Activated gamma-delta T cell treated with anti-CD3 and anti-CD28 coated beads, Interleukin-2, amount 50 U/mL, for 16 hours (primary cell): Measurements from ENCODE around the gene ME3.
"Not testable (repeated sequence)": the region's sequence is repeated elsewhere in the genome, so short reads cannot be mapped to it uniquely, and the experiment has no call there.

Source experiments
- DNase-seq: peaks from one replicate; pipeline ENCODE4 v3.0.0-alpha.2; 2020; ENCODE audit warnings: low read depth

The ME3 gene

GRCh38 chr11:86423488-86423887, 248.9 kb downstream of the ME3 start:
- not testable (repeated sequence) for DNase-seq

- DNase-seq, result no peak
Measured at GRCh38 chr11:86422371-86422770, 250.0 kb downstream of the ME3 start.

DNA sequence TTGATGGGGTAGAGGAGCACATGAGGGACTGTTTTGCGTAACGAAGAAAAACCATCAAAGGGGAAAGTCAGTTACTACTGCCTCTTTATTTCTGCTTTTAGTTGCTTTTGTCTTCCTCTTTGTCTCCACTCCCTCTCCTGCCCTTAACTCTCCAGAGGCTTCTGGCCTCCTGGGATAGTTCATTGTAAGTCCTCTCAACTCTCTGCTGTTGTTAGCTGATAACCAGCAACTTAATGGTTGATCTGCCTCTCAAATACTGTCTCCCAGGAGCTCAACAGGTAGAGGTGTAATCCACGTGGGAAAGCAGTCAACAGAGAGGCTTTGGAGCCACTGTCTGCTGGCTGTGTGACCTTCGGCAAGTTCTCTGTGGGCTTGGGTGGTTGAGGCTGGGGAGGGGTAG, 250.5 kb downstream of the ME3 start:
- no peak for DNase-seq

GRCh38 chr11:86418917-86419316, 253.5 kb downstream of the ME3 start:
- no peak for DNase-seq

DNA sequence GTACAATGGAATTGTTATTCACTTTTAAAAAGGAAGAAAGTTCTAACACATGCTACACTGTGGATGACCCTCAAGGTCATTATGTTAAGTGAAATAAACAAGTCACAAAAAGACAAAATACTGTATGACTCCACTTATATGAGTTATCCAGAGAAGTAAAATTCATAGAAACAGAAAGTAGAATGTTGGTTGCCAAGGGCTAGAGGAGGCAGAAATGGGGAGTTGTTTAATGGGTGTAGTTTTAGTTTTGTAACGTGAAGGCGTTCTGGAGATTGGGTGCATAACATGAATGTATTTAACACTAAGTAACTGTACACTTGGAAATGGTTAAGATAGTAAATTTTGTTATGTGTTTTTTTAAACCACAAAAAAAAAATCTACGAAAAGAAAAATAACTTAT, 253.9 kb downstream of the ME3 start:
- no peak for DNase-seq

DNA sequence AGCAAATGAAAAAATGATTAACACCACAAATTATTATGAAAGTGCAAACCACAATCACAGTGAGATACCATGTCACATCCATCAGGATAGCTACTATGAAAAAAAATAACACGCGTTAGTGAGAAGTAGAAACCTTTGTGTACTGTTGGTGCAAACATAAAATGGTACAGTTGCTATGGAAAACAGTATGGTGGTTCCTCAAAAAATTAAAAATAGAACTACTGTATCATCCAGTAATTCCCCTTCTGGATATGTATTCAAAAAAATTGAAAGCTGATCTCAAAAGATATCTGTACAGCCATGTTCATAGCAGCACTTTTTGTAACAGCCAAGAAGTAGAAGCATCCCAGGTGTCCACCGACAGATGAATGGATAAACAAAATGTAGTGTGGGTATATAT, 254.3 kb downstream of the ME3 start:
- DNase-seq, result no peak

DNA sequence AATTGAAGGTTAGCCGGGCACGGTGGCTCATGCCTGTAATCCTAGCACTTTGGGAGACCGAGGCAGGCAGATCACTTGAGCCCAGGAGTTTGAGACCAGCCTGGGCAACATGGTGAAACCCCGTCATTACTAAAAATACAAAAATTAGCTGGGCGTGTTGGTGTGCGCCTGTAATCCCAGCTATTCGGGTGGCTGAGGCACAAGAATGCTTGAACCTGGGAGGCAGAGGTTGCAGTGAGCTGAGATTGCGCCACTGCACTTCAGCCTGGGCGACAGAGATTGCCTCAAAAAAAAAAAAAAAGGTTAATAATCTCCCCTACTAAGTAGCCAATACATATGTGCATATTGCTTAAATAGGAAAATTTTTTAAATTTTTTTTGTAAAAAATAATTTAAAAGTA, 255.5 kb downstream of the ME3 start:
- not testable (repeated sequence) for DNase-seq

- DNase-seq, result no peak
Measured at GRCh38 chr11:86416494-86416893, 255.9 kb downstream of the ME3 start.

DNA sequence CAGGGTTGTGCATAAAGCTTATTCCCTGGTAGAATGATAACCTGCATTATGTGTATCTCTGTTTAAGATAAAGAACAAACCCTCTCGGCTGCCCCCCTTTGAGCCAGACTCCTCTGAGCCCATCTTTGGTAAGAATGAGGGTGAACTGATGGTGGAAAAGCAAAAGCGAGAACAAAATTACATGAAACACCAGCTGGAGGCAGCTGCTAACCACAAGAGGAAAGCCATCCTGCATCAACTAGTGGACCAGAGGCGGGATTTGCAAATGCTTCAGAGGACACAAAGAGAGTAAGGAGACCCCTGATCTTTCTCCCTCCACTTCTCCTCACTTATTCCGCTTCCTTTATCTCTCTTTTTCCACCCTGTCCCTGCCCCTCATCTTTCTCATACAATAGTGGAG, 257.4 kb downstream of the ME3 start:
- DNase-seq, result no peak

DNA sequence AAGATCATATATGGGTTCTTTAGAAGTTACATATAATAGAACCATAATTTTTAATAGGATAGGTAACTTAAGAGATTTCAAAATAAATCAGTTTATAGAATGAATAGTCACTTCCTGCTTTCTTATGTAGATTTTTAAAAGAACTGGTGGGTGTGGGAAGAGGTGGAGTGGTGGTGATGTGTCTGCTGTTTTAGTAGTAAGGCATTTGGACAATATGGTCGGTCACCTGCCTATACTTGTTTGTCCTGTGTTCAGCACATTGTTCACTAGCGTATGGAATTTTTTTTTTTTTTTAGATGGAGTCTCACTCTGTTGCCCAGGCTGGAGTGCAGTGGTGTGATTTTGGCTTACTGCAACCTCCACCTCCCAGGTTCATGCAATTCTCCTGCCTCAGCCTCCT, 258.4 kb downstream of the ME3 start:
- no peak for DNase-seq

DNA sequence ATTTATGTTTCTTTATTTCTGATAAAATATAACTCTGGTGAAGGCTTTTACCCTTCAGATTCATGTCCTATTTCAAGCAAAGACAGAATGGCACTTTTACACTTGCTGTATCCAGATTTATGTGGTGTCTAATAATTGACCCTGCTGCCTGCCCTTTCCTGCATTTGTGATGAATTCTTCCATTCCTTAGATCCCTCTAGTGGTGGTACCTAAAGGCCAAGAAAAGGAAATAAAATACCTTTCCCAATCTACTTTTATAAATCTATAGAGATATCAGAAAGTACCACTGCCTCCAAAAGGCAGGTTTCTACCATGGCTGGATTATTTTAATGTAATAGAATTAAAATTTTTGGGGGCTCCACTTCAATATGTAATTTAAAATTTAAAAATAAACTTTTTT, 263.6 kb downstream of the ME3 start:
- DNase-seq, result no peak

DNA sequence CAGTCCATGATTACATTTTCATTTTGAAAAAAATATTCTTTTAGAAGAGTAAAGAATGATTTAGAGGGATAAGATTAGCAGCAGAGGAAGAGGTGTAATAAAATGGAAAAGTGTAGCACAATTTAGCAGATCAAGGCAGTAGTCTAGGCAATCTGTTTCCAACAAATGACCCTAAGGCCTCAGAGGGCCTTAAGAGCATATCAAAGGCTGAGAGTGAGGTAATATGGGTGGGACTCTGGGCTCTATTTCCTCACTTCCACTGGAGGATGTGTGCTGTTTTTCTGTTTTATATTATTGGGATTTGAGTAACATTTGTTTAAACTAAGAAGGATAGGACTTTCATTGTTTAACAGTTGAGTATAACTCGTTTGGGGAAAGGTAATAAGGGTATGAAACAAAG, 269.0 kb downstream of the ME3 start:
- DNase-seq, result no peak

DNA sequence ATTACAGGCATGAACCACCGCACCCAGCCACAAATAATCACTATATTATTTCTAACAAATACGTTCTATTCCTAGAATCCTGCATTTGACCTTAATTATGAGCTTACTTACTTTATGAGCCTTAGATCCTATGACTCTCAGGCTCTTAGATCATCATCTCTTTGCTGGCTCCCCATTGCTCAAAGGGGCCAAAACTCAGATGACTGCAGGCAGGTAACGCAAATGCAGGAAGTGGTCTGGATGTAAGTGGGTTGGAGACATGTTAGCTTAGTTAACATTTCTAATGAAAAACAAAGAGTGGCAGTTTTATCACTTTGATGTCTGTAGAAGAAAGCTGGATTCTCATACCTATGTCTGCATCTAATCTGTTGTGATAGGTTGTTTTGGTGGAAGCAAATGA, 274.3 kb downstream of the ME3 start:
- DNase-seq, result no peak

- DNase-seq, result no peak
Measured at GRCh38 chr11:86397351-86397750, 275.1 kb downstream of the ME3 start.

- DNase-seq, result no peak
Measured at GRCh38 chr11:86396396-86396795, 276.0 kb downstream of the ME3 start.

- no peak for DNase-seq
Measured at GRCh38 chr11:86395061-86395551, 277.3 kb downstream of the ME3 start.
